ENCODE results near the gene EIF3F. TPM values are rescaled to one million over a fixed set of nuclear protein-coding genes. Genes with fewer than 3 reads are reported as not detected.

Gene EIF3F
- total and polyA plus RNA-seq, 2 donors (not counting 1 experiment from before 2014, with no cell fraction given), result 330 to 584 TPM

DNA sequence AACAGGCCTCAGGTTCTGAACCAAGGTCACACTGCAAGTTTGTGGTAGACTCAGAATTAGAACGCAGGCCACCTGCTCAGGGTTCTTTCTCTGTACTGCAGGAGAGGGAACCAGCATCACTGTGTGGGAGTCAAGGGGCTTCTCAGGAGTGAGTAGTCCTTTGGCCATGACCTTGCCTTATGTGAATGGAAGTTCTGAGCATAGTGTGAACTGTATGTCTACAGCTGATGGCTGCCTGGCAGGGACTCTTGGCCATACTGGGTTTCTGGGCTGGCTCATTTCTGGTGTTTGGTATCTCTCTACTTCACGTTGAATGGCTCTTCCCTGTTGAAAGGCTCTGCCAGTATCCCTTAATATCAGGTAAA, 53.8 kb downstream of the EIF3F start:
- Histone ChIP-seq H3K27ac (ENCODE audit: low read length in 2 of 2) (no peak overlapping the region), H4K20me1 (ENCODE audit: control insufficient read depth, insufficient read depth, low read length, poor library complexity, severe bottlenecking) (no peaks in the 10 kb centered on the region), H3K9ac (ENCODE audit: low read length) (no peak overlapping the region), H3K4me3 (ENCODE audit: control extremely low read depth in 1 of 5, extremely low read depth in 1 of 5, insufficient read depth in 1 of 5, low read depth in 2 of 5, low read length in 4 of 5) (no peak overlapping the region), H3K4me2 (replicated peaks; ENCODE audit: low read depth, low read length, poor library complexity, severe bottlenecking) (no peak overlapping the region), H3K4me1 (ENCODE audit: control insufficient read depth in 2 of 2, insufficient read depth in 2 of 2, low read length in 2 of 2) (no peaks in the 10 kb centered on the region), H3K79me2 (ENCODE audit: control insufficient read depth, insufficient read depth, low read length) (no peaks in the 10 kb centered on the region), H3K27me3 (replicated peaks in 1 of 4; ENCODE audit: control extremely low read depth in 1 of 4, control insufficient read depth in 3 of 4, insufficient read depth in 4 of 4, low read length in 3 of 4) (peaks cover 0 to 5% (median 1%) of the 10 kb centered on the region in 4 experiments), H3K36me3 (replicated peaks in 1 of 2; ENCODE audit: control extremely low read depth in 1 of 2, control insufficient read depth in 1 of 2, extremely low read depth in 1 of 2, insufficient read depth in 2 of 2, low read length in 1 of 2) (no peaks in the 10 kb centered on the region), H3K9me3 (ENCODE audit: control extremely low read depth in 1 of 3, control insufficient read depth in 2 of 3, insufficient read depth in 1 of 3, low read length in 2 of 3) (no peaks in the 10 kb centered on the region), H2AFZ (ENCODE audit: insufficient read depth, low read depth, low read length, poor library complexity, severe bottlenecking) (no peak overlapping the region)
- Mint-ChIP-seq H3K4me3 (no peak overlapping the region), H3K27me3 (peaks cover 40% of the 10 kb centered on the region), H3K27ac (no peak overlapping the region), H3K4me1 (no peaks in the 10 kb centered on the region), H3K9me3 (ENCODE audit: insufficient read depth) (no peaks in the 10 kb centered on the region)
- ChIA-PET POLR2A (no interaction called here), CTCF (interaction anchor here (1.0 kb wide), 1 partner anchor 18 kb away, joined by 3 read pairs; no protein-coding TSS in a partner anchor)
- DNase-seq, result no peak
- WGBS (ENCODE audit: insufficient coverage), result 95% methylated on average over 2 of the region's 2 CpGs
- no peak for TF ChIP-seq CTCF (IDR thresholded peaks at IDR 0.05)
- TF ChIP-seq EZH2 (IDR thresholded peaks at IDR 0.05; ENCODE audit: borderline replicate concordance, insufficient read depth, low read depth, low read length, poor library complexity, severe bottlenecking), result no peak
- ATAC-seq (ENCODE audit: low read depth), result no peak
- intact Hi-C loops (cut with micrococcal nuclease), result no loop called here

- Histone ChIP-seq H3K4me2 (replicated peaks; ENCODE audit: low read depth, low read length, poor library complexity, severe bottlenecking) (no peak overlapping the region), H3K36me3 (replicated peaks in 1 of 2; ENCODE audit: control extremely low read depth in 1 of 2, control insufficient read depth in 1 of 2, extremely low read depth in 1 of 2, insufficient read depth in 2 of 2, low read length in 1 of 2) (no peaks in the 10 kb centered on the region), H3K9ac (ENCODE audit: low read length) (no peak overlapping the region), H3K4me1 (ENCODE audit: control insufficient read depth in 2 of 2, insufficient read depth in 2 of 2, low read length in 2 of 2) (no peaks in the 10 kb centered on the region), H3K27ac (ENCODE audit: low read length in 2 of 2) (no peak overlapping the region), H2AFZ (ENCODE audit: insufficient read depth, low read depth, low read length, poor library complexity, severe bottlenecking) (no peak overlapping the region), H3K9me3 (ENCODE audit: control extremely low read depth in 1 of 3, control insufficient read depth in 2 of 3, insufficient read depth in 1 of 3, low read length in 2 of 3) (no peaks in the 10 kb centered on the region), H3K79me2 (ENCODE audit: control insufficient read depth, insufficient read depth, low read length) (no peaks in the 10 kb centered on the region), H3K27me3 (replicated peaks in 1 of 4; ENCODE audit: control extremely low read depth in 1 of 4, control insufficient read depth in 3 of 4, insufficient read depth in 4 of 4, low read length in 3 of 4) (peaks cover 0 to 5% (median 1%) of the 10 kb centered on the region in 4 experiments), H3K4me3 (ENCODE audit: control extremely low read depth in 1 of 5, extremely low read depth in 1 of 5, insufficient read depth in 1 of 5, low read depth in 2 of 5, low read length in 4 of 5) (no peak overlapping the region), H4K20me1 (ENCODE audit: control insufficient read depth, insufficient read depth, low read length, poor library complexity, severe bottlenecking) (no peaks in the 10 kb centered on the region)
- Mint-ChIP-seq H3K27me3 (peaks cover 43% of the 10 kb centered on the region), H3K27ac (no peak overlapping the region), H3K4me1 (no peaks in the 10 kb centered on the region), H3K4me3 (no peak overlapping the region), H3K9me3 (ENCODE audit: insufficient read depth) (no peaks in the 10 kb centered on the region)
- TF ChIP-seq EZH2 (IDR thresholded peaks at IDR 0.05; ENCODE audit: borderline replicate concordance, insufficient read depth, low read depth, low read length, poor library complexity, severe bottlenecking), result no peak
- TF ChIP-seq CTCF (IDR thresholded peaks at IDR 0.05), result no peak
- ChIA-PET CTCF (no interaction called here), POLR2A (no interaction called here)
- intact Hi-C loops (cut with micrococcal nuclease), result no loop called here
- no peak for ATAC-seq (ENCODE audit: low read depth)
- no peak for DNase-seq
- 83% methylated on average over 1 of the region's 4 CpGs for WGBS (ENCODE audit: insufficient coverage)
Measured at GRCh38 chr11:8041576-8041975, 54.4 kb downstream of the EIF3F start.

All from B cell (primary cell).